ENCODE results near the gene ROCK1. TPM values are rescaled to one million over a fixed set of nuclear protein-coding genes. Genes with fewer than 3 reads are reported as not detected.
A peak's percentile ranks its signal among the peaks of the same experiment; 100 is the strongest.

The ROCK1 gene
- total and polyA plus RNA-seq, 7 experiments from 2014 or later: 27.6 to 97.5 (median 70.4) TPM

DNA sequence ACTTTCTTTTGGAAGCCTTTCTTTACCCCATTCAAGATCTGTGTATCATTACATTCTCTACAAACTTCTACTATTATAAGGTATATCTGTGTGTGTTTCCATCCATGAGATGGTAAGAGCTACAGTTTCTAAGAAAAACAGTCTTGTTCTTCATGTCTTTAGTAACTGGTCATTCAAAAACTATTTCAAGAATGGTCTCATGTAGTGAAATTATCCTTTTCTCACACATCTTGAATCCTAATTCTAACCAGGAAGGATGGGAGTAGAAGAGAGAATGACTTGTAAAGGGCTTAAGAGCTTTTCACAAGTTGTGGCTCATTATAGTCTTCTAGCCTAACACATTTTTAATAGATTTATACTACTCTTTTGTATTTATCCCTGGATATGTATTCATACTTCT is 47.3 kb downstream of the ROCK1 start:
- no peak for DNase-seq
- no peak overlapping the region for H3K27ac ChIP-seq (ENCODE audit: low read depth, low read length)
- H3K9me3 ChIP-seq (ENCODE audit: control insufficient read depth in 2 of 3, low read length in 3 of 3): no peaks in the 10 kb centered on the region
- ATAC-seq: no peak
- peaks cover 10 to 60% (median 47%) of the 10 kb centered on the region in 7 donors for H3K4me1 Mint-ChIP-seq
- ChIA-PET CTCF (no interaction called here), POLR2A (no interaction called here)
- no peak overlapping the region for H3K4me3 ChIP-seq (ENCODE audit: low read length)
- H3K27me3 ChIP-seq (ENCODE audit: control insufficient read depth in 2 of 2, insufficient read depth in 2 of 2, low read length in 2 of 2): no peaks in the 10 kb centered on the region
- H3K9me3 Mint-ChIP-seq: peaks cover 0 to 2% (median 0%) of the 10 kb centered on the region in 11 donors
- peak overlapping the region in 3 of 9 donors; percentile 6 to 68 (median 40) for H3K27ac Mint-ChIP-seq
- intact Hi-C loops (cut with micrococcal nuclease): no loop called here
- H3K27me3 Mint-ChIP-seq: no peaks in the 10 kb centered on the region
- H3K36me3 Mint-ChIP-seq: peaks cover 8 to 59% (median 19%) of the 10 kb centered on the region in 5 donors
- no peaks in the 10 kb centered on the region for H3K36me3 ChIP-seq (ENCODE audit: control insufficient read depth in 2 of 3, insufficient read depth in 3 of 3, low read length in 3 of 3)
- no peak overlapping the region for H3K4me3 Mint-ChIP-seq
- no peaks in the 10 kb centered on the region for H3K4me1 ChIP-seq (ENCODE audit: control insufficient read depth in 2 of 2, insufficient read depth in 2 of 2, low read length in 2 of 2)

DNA sequence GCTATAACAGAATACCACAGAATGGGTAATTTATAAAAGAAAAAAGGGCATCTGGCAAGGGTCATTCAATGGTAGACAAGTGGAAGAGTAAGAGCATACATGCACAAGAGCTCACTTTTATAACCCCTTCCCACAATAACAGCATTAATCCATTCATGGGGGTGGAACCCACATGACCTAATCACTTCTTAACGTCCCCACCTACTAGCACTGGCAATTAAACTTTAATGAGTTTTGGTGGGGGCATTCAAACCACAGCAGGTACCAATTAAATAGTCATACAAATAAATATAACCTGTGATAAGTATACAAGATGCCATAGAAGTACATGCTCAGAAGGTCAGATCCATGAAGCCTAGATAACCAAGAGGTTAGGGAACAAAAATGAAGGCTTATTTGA is 48.6 kb downstream of the ROCK1 start:
- Mint-ChIP-seq H3K27ac (peak overlapping the region in 2 of 9 donors; percentile 6 to 45), H3K4me1 (peaks cover 10 to 55% (median 42%) of the 10 kb centered on the region in 7 donors), H3K27me3 (no peaks in the 10 kb centered on the region), H3K36me3 (peaks cover 8 to 50% (median 16%) of the 10 kb centered on the region in 5 donors), H3K9me3 (peaks cover 0 to 2% (median 0%) of the 10 kb centered on the region in 11 donors), H3K4me3 (no peak overlapping the region)
- Histone ChIP-seq H3K27ac (ENCODE audit: low read depth, low read length) (no peak overlapping the region), H3K9me3 (ENCODE audit: control insufficient read depth in 2 of 3, low read length in 3 of 3) (no peaks in the 10 kb centered on the region), H3K36me3 (ENCODE audit: control insufficient read depth in 2 of 3, insufficient read depth in 3 of 3, low read length in 3 of 3) (no peaks in the 10 kb centered on the region), H3K4me1 (ENCODE audit: control insufficient read depth in 2 of 2, insufficient read depth in 2 of 2, low read length in 2 of 2) (no peaks in the 10 kb centered on the region), H3K27me3 (ENCODE audit: control insufficient read depth in 2 of 2, insufficient read depth in 2 of 2, low read length in 2 of 2) (no peaks in the 10 kb centered on the region), H3K4me3 (ENCODE audit: low read length) (no peak overlapping the region)
- no peak for DNase-seq
- intact Hi-C loops (cut with micrococcal nuclease): loop anchor here in 1 of 2 donors (2.0 kb wide), 1 partner anchor 14 kb away; no protein-coding TSS in a partner anchor
- CTCF ChIA-PET: interaction anchor here (1.6 kb wide), 1 partner anchor 11 kb away, joined by 3 read pairs; no protein-coding TSS in a partner anchor
- POLR2A ChIA-PET: interaction anchor here (0.7 kb wide), 1 partner anchor 11 kb away, joined by 3 read pairs; no protein-coding TSS in a partner anchor
- no peak for ATAC-seq

DNA sequence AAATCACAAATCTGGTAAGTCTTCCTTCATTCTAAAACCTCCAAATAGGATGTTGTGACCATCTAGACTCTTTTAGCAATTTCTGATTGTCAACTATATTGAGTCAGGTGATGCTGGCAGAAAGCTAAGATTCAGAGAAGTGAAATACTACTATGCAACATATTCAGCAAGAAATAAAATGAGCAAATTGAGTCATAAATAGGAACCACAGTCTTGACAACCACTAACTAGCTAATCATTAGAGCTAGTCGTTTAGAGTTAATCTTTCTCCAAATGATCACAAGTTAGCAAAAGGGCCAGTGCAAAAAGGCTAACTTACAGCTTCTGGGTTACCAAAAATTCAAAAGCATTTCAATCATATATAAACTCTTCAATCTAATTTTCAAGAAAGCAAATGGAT is 54.5 kb downstream of the ROCK1 start:
- Histone ChIP-seq H3K4me1 (ENCODE audit: control insufficient read depth in 2 of 2, insufficient read depth in 2 of 2, low read length in 2 of 2) (peaks cover 6 to 15% of the 10 kb centered on the region in 2 donors), H3K27ac (ENCODE audit: low read depth, low read length) (no peak overlapping the region), H3K27me3 (ENCODE audit: control insufficient read depth in 2 of 2, insufficient read depth in 2 of 2, low read length in 2 of 2) (no peaks in the 10 kb centered on the region), H3K4me3 (ENCODE audit: low read length) (no peak overlapping the region), H3K9me3 (ENCODE audit: control insufficient read depth in 2 of 3, low read length in 3 of 3) (no peaks in the 10 kb centered on the region), H3K36me3 (ENCODE audit: control insufficient read depth in 2 of 3, insufficient read depth in 3 of 3, low read length in 3 of 3) (no peaks in the 10 kb centered on the region)
- ATAC-seq (no peak), DNase-seq (no peak)
- Mint-ChIP-seq H3K4me1 (peaks cover 0 to 38% (median 24%) of the 10 kb centered on the region in 7 donors), H3K9me3 (peaks cover 0 to 2% (median 0%) of the 10 kb centered on the region in 11 donors), H3K36me3 (peaks cover 4 to 18% (median 8%) of the 10 kb centered on the region in 5 donors), H3K4me3 (no peak overlapping the region), H3K27ac (no peak overlapping the region), H3K27me3 (no peaks in the 10 kb centered on the region)
- ChIA-PET CTCF (interaction anchor here (0.8 kb wide), 1 partner anchor 66 kb away, joined by 3 read pairs; no protein-coding TSS in a partner anchor), POLR2A (interaction anchor here (0.8 kb wide), 1 partner anchor 10 kb away, joined by 3 read pairs; no protein-coding TSS in a partner anchor)
- intact Hi-C loops (cut with micrococcal nuclease): no loop called here

DNA sequence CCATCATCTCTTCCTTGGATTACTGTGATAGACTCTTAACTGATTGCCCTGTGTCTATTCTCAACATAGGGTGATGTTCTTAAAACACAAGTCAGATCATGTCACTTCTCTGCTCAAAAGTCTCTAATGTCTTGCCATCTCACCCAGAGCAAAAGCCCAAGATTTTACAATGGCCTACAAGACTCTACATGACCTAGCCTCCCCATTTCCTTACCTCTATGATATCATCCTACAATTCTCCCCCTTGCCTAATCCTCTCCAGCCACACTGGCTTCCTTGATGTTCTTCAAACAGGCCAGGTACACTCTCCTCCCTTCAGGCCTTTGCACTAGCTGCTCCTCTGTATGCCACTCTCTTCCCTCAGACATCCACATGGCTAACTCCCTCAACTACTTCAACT is 55.1 kb downstream of the ROCK1 start:
- no peak overlapping the region for H3K27ac Mint-ChIP-seq
- no peak for ATAC-seq
- H3K4me3 Mint-ChIP-seq: no peak overlapping the region
- H3K27me3 Mint-ChIP-seq: no peaks in the 10 kb centered on the region
- peaks cover 0 to 12% (median 3%) of the 10 kb centered on the region in 5 donors for H3K36me3 Mint-ChIP-seq
- Histone ChIP-seq H3K9me3 (ENCODE audit: control insufficient read depth in 2 of 3, low read length in 3 of 3) (no peaks in the 10 kb centered on the region), H3K27me3 (ENCODE audit: control insufficient read depth in 2 of 2, insufficient read depth in 2 of 2, low read length in 2 of 2) (no peaks in the 10 kb centered on the region), H3K27ac (ENCODE audit: low read depth, low read length) (no peak overlapping the region), H3K4me3 (ENCODE audit: low read length) (no peak overlapping the region), H3K36me3 (ENCODE audit: control insufficient read depth in 2 of 3, insufficient read depth in 3 of 3, low read length in 3 of 3) (no peaks in the 10 kb centered on the region), H3K4me1 (ENCODE audit: control insufficient read depth in 2 of 2, insufficient read depth in 2 of 2, low read length in 2 of 2) (peaks cover 6 to 15% of the 10 kb centered on the region in 2 donors)
- CTCF ChIA-PET: interaction anchor here (0.8 kb wide), 1 partner anchor 66 kb away, joined by 3 read pairs; no protein-coding TSS in a partner anchor
- DNase-seq: no peak
- peaks cover 0 to 38% (median 24%) of the 10 kb centered on the region in 7 donors for H3K4me1 Mint-ChIP-seq
- POLR2A ChIA-PET: interaction anchor here (0.6 to 0.8 kb wide), 2 partner anchors 10 kb away, joined by 3 read pairs; no protein-coding TSS in a partner anchor
- intact Hi-C loops (cut with micrococcal nuclease): no loop called here
- no peaks in the 10 kb centered on the region for H3K9me3 Mint-ChIP-seq

DNA sequence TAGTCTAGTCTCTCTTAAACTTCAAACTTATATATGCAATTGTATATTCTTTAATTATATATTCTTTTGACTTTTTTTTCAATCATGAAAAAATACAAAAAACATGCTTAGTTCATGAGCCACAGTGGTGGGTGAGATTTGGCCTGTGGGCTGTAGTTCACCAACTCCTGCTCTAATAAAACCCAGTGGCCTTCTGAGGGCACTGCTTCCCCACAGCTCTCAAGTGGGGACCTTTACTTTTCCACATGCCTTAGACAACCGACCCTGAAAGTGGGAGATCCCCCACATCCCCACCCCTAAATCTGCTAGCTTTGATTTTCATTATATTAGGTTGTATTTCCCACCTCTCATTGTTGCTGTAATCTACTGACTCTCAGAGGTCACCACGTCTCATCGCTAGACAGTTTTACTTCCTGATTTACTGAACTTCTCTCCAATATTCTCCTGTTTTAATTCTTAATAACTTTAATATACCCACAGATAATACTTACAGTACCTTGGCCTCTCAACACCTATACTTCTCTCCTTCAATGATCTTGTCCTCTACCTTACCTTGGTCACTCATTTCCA is 57.3 kb downstream of the ROCK1 start:
- H3K36me3 Mint-ChIP-seq: peaks cover 0 to 2% (median 2%) of the 10 kb centered on the region in 5 donors
- ATAC-seq: peak; percentile 26
- Histone ChIP-seq H3K4me3 (ENCODE audit: low read length) (no peak overlapping the region), H3K27ac (ENCODE audit: low read depth, low read length) (no peak overlapping the region), H3K9me3 (ENCODE audit: control insufficient read depth in 2 of 3, low read length in 3 of 3) (no peaks in the 10 kb centered on the region), H3K36me3 (ENCODE audit: control insufficient read depth in 2 of 3, insufficient read depth in 3 of 3, low read length in 3 of 3) (no peaks in the 10 kb centered on the region), H3K27me3 (ENCODE audit: control insufficient read depth in 2 of 2, insufficient read depth in 2 of 2, low read length in 2 of 2) (no peaks in the 10 kb centered on the region), H3K4me1 (ENCODE audit: control insufficient read depth in 2 of 2, insufficient read depth in 2 of 2, low read length in 2 of 2) (peaks cover 17% of the 10 kb centered on the region in 2 donors)
- CTCF ChIA-PET: interaction anchor here (0.7 kb wide), 1 partner anchor 22 kb away, joined by 4 read pairs; no protein-coding TSS in a partner anchor
- peak overlapping the region in 1 of 9 donors; percentile 9 for H3K27ac Mint-ChIP-seq
- intact Hi-C loops (cut with micrococcal nuclease): loop anchor here in 1 of 2 donors (5.0 kb wide), 2 partner anchors 33 to 123 kb away; no protein-coding TSS in a partner anchor
- H3K9me3 Mint-ChIP-seq: no peaks in the 10 kb centered on the region
- peaks cover under 1 to 52% (median 34%) of the 10 kb centered on the region in 7 donors for H3K4me1 Mint-ChIP-seq
- POLR2A ChIA-PET: no interaction called here
- no peaks in the 10 kb centered on the region for H3K27me3 Mint-ChIP-seq
- no peak for DNase-seq
- no peak overlapping the region for H3K4me3 Mint-ChIP-seq

DNA sequence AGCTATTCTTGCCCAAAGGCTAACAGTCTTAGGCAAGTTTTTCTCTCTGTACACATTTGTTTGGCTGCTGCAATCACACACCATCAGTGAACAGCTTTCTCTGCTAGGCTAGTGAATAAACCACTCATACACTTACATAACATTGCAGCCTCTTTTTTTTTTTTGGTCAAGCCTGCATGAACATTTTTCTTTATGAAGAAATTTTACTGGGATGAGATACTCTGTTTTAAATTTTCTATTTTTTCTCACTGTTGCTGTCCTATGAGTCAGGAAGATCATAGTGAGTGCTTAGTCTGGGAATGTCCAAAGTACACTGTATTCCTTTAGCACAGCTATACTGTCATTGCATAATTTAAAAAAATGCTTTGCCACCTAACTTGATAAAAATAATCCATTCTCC is 58.5 kb downstream of the ROCK1 start:
- H3K27ac ChIP-seq (ENCODE audit: low read depth, low read length): no peak overlapping the region
- no peaks in the 10 kb centered on the region for H3K27me3 ChIP-seq (ENCODE audit: control insufficient read depth in 2 of 2, insufficient read depth in 2 of 2, low read length in 2 of 2)
- ATAC-seq: no peak
- Mint-ChIP-seq H3K27ac (peak overlapping the region in 4 of 9 donors; percentile 10 to 30 (median 24)), H3K4me1 (peaks cover 5 to 55% (median 35%) of the 10 kb centered on the region in 7 donors), H3K36me3 (peaks cover 0 to 9% (median 4%) of the 10 kb centered on the region in 5 donors), H3K27me3 (no peaks in the 10 kb centered on the region), H3K9me3 (no peaks in the 10 kb centered on the region), H3K4me3 (no peak overlapping the region)
- no peaks in the 10 kb centered on the region for H3K9me3 ChIP-seq (ENCODE audit: control insufficient read depth in 2 of 3, low read length in 3 of 3)
- CTCF ChIA-PET: no interaction called here
- no peak overlapping the region for H3K4me3 ChIP-seq (ENCODE audit: low read length)
- no peaks in the 10 kb centered on the region for H3K36me3 ChIP-seq (ENCODE audit: control insufficient read depth in 2 of 3, insufficient read depth in 3 of 3, low read length in 3 of 3)
- DNase-seq: no peak
- intact Hi-C loops (cut with micrococcal nuclease): loop anchor here in 1 of 2 donors (5.0 kb wide), 2 partner anchors 34 to 124 kb away; no protein-coding TSS in a partner anchor
- peaks cover 18 to 21% of the 10 kb centered on the region in 2 donors for H3K4me1 ChIP-seq (ENCODE audit: control insufficient read depth in 2 of 2, insufficient read depth in 2 of 2, low read length in 2 of 2)
- POLR2A ChIA-PET: no interaction called here

Measured in naive thymus-derived CD4-positive, alpha-beta T cell (primary cell).